Gastroesophageal sphincter (tissue), 4 donors: Measurements from ENCODE around the gene NDUFB5. TPM values are rescaled to one million over a fixed set of nuclear protein-coding genes. Genes with fewer than 3 reads are reported as not detected.
A peak's percentile ranks its signal among the peaks of the same experiment; 100 is the strongest.

Experiments used
- ATAC-seq: fragments of 150-250 bp; one replicate; pipeline ENCODE4 v1.9.1; 2016; ENCODE audit warnings: mild to moderate bottlenecking, moderate library complexity
- H3K27ac ChIP-seq, 4 donors: fragments of 200-600 bp; sonication (generic) in 3 of 4; 1 replicate in 3 of 4; 2 replicates in 1 of 4; pipeline ENCODE4 v1.5.1; 2016 to 2019
- H3K27me3 ChIP-seq: fragments of 200-600 bp; sonication (generic); one replicate; pipeline ENCODE4 v1.5.1; 2019
- H3K36me3 ChIP-seq, 2 donors: fragments of 200-600 bp; sonication (generic); one replicate each; pipeline ENCODE4 v1.5.1; 2019; ENCODE audit warnings: control low read depth in 1 of 2
- H3K4me1 ChIP-seq, 3 donors: fragments of 200-600 bp; sonication (generic); 1 replicate in 2 of 3; 2 replicates in 1 of 3; pipeline ENCODE4 v1.5.1; 2016 to 2019; ENCODE audit warnings: control low read depth in 2 of 3
- H3K4me3 ChIP-seq, 2 donors: fragments of 200-600 bp; sonication (generic); one replicate each; pipeline ENCODE4 v1.5.1; 2019; ENCODE audit warnings: mild to moderate bottlenecking in 1 of 2, moderate library complexity in 1 of 2
- H3K9me3 ChIP-seq, 3 donors: fragments of 200-600 bp; sonication (generic); one replicate each; pipeline ENCODE4 v1.5.1; 2017 to 2019; ENCODE audit warnings: control low read depth in 2 of 3
- EP300 ChIP-seq: sonication (generic); formaldehyde crosslinking; IDR thresholded peaks from one replicate; pipeline ENCODE4 v1.6.1; 2017; ENCODE audit warnings: antibody characterized with exemption, mild to moderate bottlenecking
- POLR2A ChIP-seq, 2 donors: fragments of 450-650 bp; IDR thresholded peaks; one replicate each; pipeline ENCODE4 v1.6.1; 2017; ENCODE audit warnings: antibody characterized with exemption in 2 of 2, mild to moderate bottlenecking in 2 of 2, moderate library complexity in 1 of 2
- POLR2AphosphoS5 ChIP-seq: sonication (generic); formaldehyde crosslinking; IDR thresholded peaks from one replicate; pipeline ENCODE4 v1.6.1; 2017; ENCODE audit warnings: antibody characterized with exemption
- WGBS, 2 donors: methylation state at CpG; one replicate each; pipeline ENCODE4 v1.1.5; 2018; ENCODE audit warnings: low coverage in 1 of 2; 5-methylcytosine and 5-hydroxymethylcytosine counted together
- total RNA-seq, 4 donors: library from RNA; depleted of rRNA; stranded (reverse); fragments of >200 nt; gene quantifications; one replicate each; pipeline ENCODE4 v1.1.0, GENCODE V29; 2016
- TF ChIP-seq, protein P1 (sequence below), 4 experiments: fragments of 200-600 bp in 2 of 4; fragments of 450-650 bp in 2 of 4; sonication (generic) in 1 of 4; IDR thresholded peaks; one replicate each; pipeline ENCODE4 v1.5.1; 2017 to 2019; ENCODE audit warnings: antibody characterized with exemption in 4 of 4, mild to moderate bottlenecking in 2 of 4, moderate library complexity in 2 of 4

The NDUFB5 gene
- total RNA-seq, 4 donors from 2014 or later = 73.6 to 137 (median 100) TPM

DNA sequence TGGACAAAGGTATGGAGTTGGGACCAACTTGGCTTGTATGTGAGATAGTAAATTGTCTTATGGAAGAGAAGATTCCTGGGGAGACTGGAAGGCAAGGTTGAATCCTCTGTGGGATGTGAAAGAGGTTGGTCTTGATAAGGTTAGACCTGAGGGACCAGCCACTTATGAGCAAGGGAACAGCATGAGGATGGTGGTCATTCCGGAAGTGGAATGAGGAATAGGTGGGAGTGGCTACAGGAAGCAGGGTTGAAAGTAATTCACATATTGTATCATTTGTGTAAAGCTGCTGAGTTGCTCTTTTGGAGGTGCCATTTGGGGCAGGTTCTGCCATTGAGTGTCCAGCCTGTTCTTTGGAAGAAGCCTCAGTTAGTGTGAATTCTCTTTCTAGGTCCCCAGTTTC is 61.4 kb downstream of the NDUFB5 start:
- H3K4me1 ChIP-seq = peaks cover 0 to 32% (median 6%) of the 10 kb centered on the region in 3 donors
- ATAC-seq = no peak
- H3K27ac ChIP-seq = no peak overlapping the region
- TF ChIP-seq, protein P1, sequence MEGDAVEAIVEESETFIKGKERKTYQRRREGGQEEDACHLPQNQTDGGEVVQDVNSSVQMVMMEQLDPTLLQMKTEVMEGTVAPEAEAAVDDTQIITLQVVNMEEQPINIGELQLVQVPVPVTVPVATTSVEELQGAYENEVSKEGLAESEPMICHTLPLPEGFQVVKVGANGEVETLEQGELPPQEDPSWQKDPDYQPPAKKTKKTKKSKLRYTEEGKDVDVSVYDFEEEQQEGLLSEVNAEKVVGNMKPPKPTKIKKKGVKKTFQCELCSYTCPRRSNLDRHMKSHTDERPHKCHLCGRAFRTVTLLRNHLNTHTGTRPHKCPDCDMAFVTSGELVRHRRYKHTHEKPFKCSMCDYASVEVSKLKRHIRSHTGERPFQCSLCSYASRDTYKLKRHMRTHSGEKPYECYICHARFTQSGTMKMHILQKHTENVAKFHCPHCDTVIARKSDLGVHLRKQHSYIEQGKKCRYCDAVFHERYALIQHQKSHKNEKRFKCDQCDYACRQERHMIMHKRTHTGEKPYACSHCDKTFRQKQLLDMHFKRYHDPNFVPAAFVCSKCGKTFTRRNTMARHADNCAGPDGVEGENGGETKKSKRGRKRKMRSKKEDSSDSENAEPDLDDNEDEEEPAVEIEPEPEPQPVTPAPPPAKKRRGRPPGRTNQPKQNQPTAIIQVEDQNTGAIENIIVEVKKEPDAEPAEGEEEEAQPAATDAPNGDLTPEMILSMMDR (IDR thresholded peaks at IDR 0.05) = no peak
- TF ChIP-seq EP300 (no peak), POLR2AphosphoS5 (no peak), POLR2A (IDR thresholded peaks at IDR 0.05) (no peak)
- H3K27me3 ChIP-seq = no peaks in the 10 kb centered on the region
- H3K4me3 ChIP-seq = no peak overlapping the region
- no peaks in the 10 kb centered on the region for H3K36me3 ChIP-seq
- 50 to 55% methylated on average over 1 of the region's 1 CpG for WGBS, 2 donors
- no peaks in the 10 kb centered on the region for H3K9me3 ChIP-seq

DNA sequence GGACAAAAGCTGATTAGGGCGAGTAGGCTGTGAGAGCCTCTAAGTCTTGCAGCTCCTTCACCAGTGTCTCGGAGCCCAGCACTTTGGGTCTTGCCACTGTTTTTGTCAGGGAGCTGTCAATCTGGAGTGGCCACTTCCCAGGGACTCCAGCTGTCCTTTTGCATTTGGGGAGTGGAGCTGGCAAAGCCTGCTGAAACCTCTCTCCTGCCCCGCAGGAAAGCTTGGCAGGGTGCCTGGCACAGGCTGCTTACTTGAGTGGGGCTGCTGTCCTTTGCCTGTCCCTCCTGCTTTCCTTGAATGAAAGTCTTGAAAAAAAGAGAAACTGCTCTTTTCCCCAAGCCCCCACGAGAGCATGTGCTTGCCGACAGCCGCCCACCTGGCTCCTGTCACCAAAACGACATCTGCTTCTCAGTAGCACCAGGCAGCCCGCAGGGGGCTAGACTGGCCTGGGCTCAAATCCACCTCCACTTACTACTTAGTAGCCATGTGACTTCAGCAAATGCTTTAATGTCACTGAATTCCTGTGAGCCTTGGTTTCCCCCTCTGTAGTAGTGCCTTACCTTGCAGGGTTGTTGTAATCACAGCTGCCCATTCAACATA is 61.9 kb downstream of the NDUFB5 start:
- no peak for TF ChIP-seq POLR2A (IDR thresholded peaks at IDR 0.05)
- TF ChIP-seq, protein P1 (IDR thresholded peaks at IDR 0.05) = no peak
- no peak for TF ChIP-seq POLR2AphosphoS5
- TF ChIP-seq EP300 = no peak
- no peak for ATAC-seq
- H3K4me3 ChIP-seq = no peak overlapping the region

DNA sequence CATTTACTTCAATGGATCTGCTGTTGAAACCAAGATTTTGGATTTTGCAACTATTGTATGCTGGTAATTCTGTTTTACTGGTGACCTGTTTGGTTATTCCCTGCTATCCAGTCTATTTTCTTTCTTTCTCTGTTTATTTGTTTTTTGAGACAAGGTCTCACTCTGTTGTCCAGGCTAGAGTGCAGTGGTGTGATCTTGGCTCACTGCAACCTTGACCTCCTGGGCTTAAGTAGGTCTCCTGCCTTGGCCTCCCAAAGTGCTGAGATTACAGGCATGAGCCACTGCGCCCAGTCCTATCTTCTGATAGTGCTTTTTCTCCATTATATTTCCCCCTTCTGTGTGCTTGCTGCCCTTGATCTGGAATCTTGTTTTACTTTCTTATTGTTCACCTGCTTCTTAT is 63.8 kb downstream of the NDUFB5 start:
- Histone ChIP-seq H3K27ac (no peak overlapping the region), H3K9me3 (no peaks in the 10 kb centered on the region), H3K36me3 (no peaks in the 10 kb centered on the region), H3K27me3 (no peaks in the 10 kb centered on the region), H3K4me1 (peaks cover 0 to 35% (median 6%) of the 10 kb centered on the region in 3 donors), H3K4me3 (no peak overlapping the region)
- ATAC-seq = no peak
- 100% methylated on average over 1 of the region's 1 CpG for WGBS, 2 donors
- TF ChIP-seq, protein P1 (IDR thresholded peaks at IDR 0.05) = no peak
- TF ChIP-seq EP300 (no peak), POLR2AphosphoS5 (no peak), POLR2A (IDR thresholded peaks at IDR 0.05) (no peak)

More for the DNA sequence above, 61.9 kb downstream of the NDUFB5 start:
- H3K4me1 ChIP-seq = peaks cover 0 to 35% (median 6%) of the 10 kb centered on the region in 3 donors
- H3K27ac ChIP-seq = no peak overlapping the region
- H3K36me3 ChIP-seq = no peaks in the 10 kb centered on the region
- 40% methylated on average over 7 of the region's 8 CpGs; no CpG with 5 or more reads in 1 of the 2 donors for WGBS, 2 donors
- H3K27me3 ChIP-seq = no peaks in the 10 kb centered on the region
- no peaks in the 10 kb centered on the region for H3K9me3 ChIP-seq

DNA sequence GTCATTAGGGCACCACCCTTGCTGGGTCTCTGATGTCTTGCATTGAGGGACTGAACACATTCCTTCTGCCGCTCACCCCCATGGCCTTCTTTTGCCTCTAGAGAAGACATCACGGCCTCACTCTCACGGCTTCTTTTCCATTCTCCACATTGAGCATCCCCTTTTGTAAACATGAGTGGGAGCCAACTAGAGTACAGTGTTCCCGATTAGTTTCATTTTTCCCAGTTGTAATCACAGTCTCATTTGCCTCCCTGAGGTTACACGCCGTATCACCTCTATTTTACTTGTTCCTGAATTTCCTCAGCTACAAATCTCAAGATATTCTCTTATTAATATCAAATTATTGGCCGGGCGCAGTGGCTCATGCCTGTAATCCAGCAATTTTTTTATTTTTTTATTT is 65.7 kb downstream of the NDUFB5 start:
- 55 to 56% methylated on average over 8 of the region's 8 CpGs for WGBS, 2 donors
- no peak for ATAC-seq
- Histone ChIP-seq H3K36me3 (no peaks in the 10 kb centered on the region), H3K9me3 (no peaks in the 10 kb centered on the region), H3K27me3 (no peaks in the 10 kb centered on the region), H3K4me1 (peaks cover 0 to 35% (median 6%) of the 10 kb centered on the region in 3 donors), H3K4me3 (peak overlapping the region in 1 of 2 donors; percentile 5), H3K27ac (peak overlapping the region in 2 of 4 donors; percentile 12 to 33)
- TF ChIP-seq POLR2A (IDR thresholded peaks at IDR 0.05) = no peak
- TF ChIP-seq EP300 = no peak

DNA sequence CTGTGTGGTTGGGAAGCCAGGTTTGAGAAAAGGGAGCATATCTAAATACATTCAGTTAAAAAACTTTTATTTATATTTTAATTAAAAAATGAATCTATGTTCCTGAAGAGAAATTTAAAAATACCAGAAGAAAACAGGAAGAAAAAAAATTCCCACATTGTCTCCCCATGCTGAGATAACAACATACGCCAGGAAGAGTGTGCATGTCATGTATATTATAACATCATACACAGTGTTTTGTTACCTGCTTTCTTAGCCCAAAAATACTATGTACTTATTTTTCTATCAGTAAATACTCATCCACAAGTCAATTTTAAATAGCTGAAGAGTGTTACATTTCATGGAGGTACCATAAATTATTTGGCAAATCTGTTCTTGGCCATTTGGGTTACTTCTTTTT is 66.7 kb downstream of the NDUFB5 start:
- H3K9me3 ChIP-seq = no peaks in the 10 kb centered on the region
- no peak for TF ChIP-seq POLR2A (IDR thresholded peaks at IDR 0.05)
- TF ChIP-seq POLR2AphosphoS5 = no peak
- no peak for TF ChIP-seq EP300
- TF ChIP-seq, protein P1 (IDR thresholded peaks at IDR 0.05) = no peak
- H3K27ac ChIP-seq = no peak overlapping the region
- no peak overlapping the region for H3K4me3 ChIP-seq
- no peaks in the 10 kb centered on the region for H3K36me3 ChIP-seq
- 88 to 100% methylated on average over 1 of the region's 1 CpG for WGBS, 2 donors
- peaks cover 0 to 25% (median 5%) of the 10 kb centered on the region in 3 donors for H3K4me1 ChIP-seq
- no peaks in the 10 kb centered on the region for H3K27me3 ChIP-seq
- ATAC-seq = no peak
